Suprapubic skin (tissue), 4 donors: ENCODE measurements around the gene PHGDH.

Experiments used
- CTCF ChIP-seq, 2 donors: fragments of 200-600 bp in 1 of 2; fragments of 450-650 bp in 1 of 2; sonication (generic) in 1 of 2; IDR thresholded peaks; one replicate each; pipeline ENCODE4 v1.5.1; 2016 to 2019; ENCODE audit warnings: antibody characterized with exemption in 2 of 2, mild to moderate bottlenecking in 1 of 2, moderate library complexity in 1 of 2
- EP300 ChIP-seq: sonication (generic); formaldehyde crosslinking; IDR thresholded peaks from one replicate; pipeline ENCODE4 v1.6.1; 2017; ENCODE audit warnings: antibody characterized with exemption
- POLR2A ChIP-seq, 2 donors: fragments of 450-650 bp; IDR thresholded peaks; one replicate each; pipeline ENCODE4 v1.6.1; 2017; ENCODE audit warnings: antibody characterized with exemption in 2 of 2, mild to moderate bottlenecking in 2 of 2, moderate library complexity in 2 of 2
- POLR2AphosphoS5 ChIP-seq, 3 donors: sonication (generic); formaldehyde crosslinking; IDR thresholded peaks; one replicate each; pipeline ENCODE4 v1.6.1; 2017; ENCODE audit warnings: antibody characterized with exemption in 3 of 3

- TF ChIP-seq CTCF (IDR thresholded peaks at IDR 0.05) (no peak), POLR2A (IDR thresholded peaks at IDR 0.05) (no peak), POLR2AphosphoS5 (IDR thresholded peaks at IDR 0.05) (no peak), EP300 (no peak)
These were observed 3.8 kb downstream of the PHGDH start for GRCh38 chr1:119715542-119715941.
